ENCODE data around the gene PARVB.
A peak's percentile ranks its signal among the peaks of the same experiment; 100 is the strongest.

Gene PARVB

GRCh38 chr22:44024288-44024921 lies at the start of gene PARVB:
Gene PARVB (plus strand): TSS chr22:44024302. CDS start chr22:44024340, 38 bp downstream.
- no peak for DNase-seq

- no peak for DNase-seq
These were observed 49.1 kb upstream of the PARVB start for GRCh38 chr22:43975041-43975440.

- DNase-seq = no peak
These were observed 47.0 kb upstream of the PARVB start for GRCh38 chr22:43976861-43977795.

- no peak for DNase-seq
These were observed 45.5 kb upstream of the PARVB start for GRCh38 chr22:43978558-43978957.

GRCh38 chr22:43980579-43980978 lies 43.5 kb upstream of the PARVB start:
- DNase-seq = no peak

GRCh38 chr22:43980996-43981395 lies 43.1 kb upstream of the PARVB start:
- no peak for DNase-seq

GRCh38 chr22:43983808-43984207 lies 40.3 kb upstream of the PARVB start:
- DNase-seq = no peak

- no peak for DNase-seq
These were observed 38.6 kb upstream of the PARVB start for GRCh38 chr22:43985532-43985931.

GRCh38 chr22:43988116-43988820 lies 35.8 kb upstream of the PARVB start:
- no peak for DNase-seq

GRCh38 chr22:43988960-43989359 lies 35.1 kb upstream of the PARVB start:
- no peak for DNase-seq

GRCh38 chr22:43990044-43990443 lies 34.1 kb upstream of the PARVB start:
- DNase-seq = no peak

GRCh38 chr22:43991316-43992020 lies 32.6 kb upstream of the PARVB start:
- no peak for DNase-seq

GRCh38 chr22:43992331-43992821 lies 31.7 kb upstream of the PARVB start:
- DNase-seq = peak; percentile 40

GRCh38 chr22:43993072-43993760 lies 30.9 kb upstream of the PARVB start:
- DNase-seq = peak; percentile 66

- no peak for DNase-seq
These were observed 30.1 kb upstream of the PARVB start for GRCh38 chr22:43994006-43994405.

- no peak for DNase-seq
These were observed 29.7 kb upstream of the PARVB start for GRCh38 chr22:43994416-43994815.

- no peak for DNase-seq
These were observed 28.9 kb upstream of the PARVB start for GRCh38 chr22:43995057-43995685.

GRCh38 chr22:43995798-43996169 lies 28.3 kb upstream of the PARVB start:
- no peak for DNase-seq

- no peak for DNase-seq
These were observed 27.7 kb upstream of the PARVB start for GRCh38 chr22:43996170-43996980.

- DNase-seq = no peak
These were observed 27.2 kb upstream of the PARVB start for GRCh38 chr22:43996981-43997265.

GRCh38 chr22:43998679-43999264 lies 25.3 kb upstream of the PARVB start:
- no peak for DNase-seq
